Activated CD4-positive, alpha-beta memory T cell treated with anti-CD3 and anti-CD28 coated beads, Interleukin-2, amount 10 ng/mL, durations not matched to agents 7 days and 5 days (primary cell): Measurements from ENCODE around the gene SUB1. TPM values are rescaled to one million over a fixed set of nuclear protein-coding genes. Genes with fewer than 3 reads are reported as not detected.
"Not testable (repeated sequence)": the region's sequence is repeated elsewhere in the genome, so short reads cannot be mapped to it uniquely, and the experiment has no call there.

Source experiments
- CTCF ChIA-PET: fragments of 350-600 bp; sonication (Branson Sonifier 250); formaldehyde crosslinking; loops from one replicate; lab custom pipeline; 2021; ENCODE audit warnings: antibody characterized with exemption, inconsistent platforms; lab: Charles Lee
- POLR2A ChIA-PET: fragments of 350-600 bp; sonication (Branson Sonifier 250); formaldehyde crosslinking; loops from one replicate; lab custom pipeline; 2021; ENCODE audit warnings: antibody characterized with exemption; lab: Charles Lee
- DNase-seq: peaks from one replicate; pipeline ENCODE4 v3.0.0-alpha.2; 2020
- H3K27ac Mint-ChIP-seq: one replicate; pipeline ENCODE4 v1.8.0; 2021; ENCODE audit warnings: mild to moderate bottlenecking, mixed read lengths
- H3K27me3 Mint-ChIP-seq: one replicate; pipeline ENCODE4 v1.8.0; 2021; ENCODE audit warnings: mixed read lengths
- H3K36me3 Mint-ChIP-seq: one replicate; pipeline ENCODE4 v1.8.0; 2021; ENCODE audit warnings: low read depth, mixed read lengths
- H3K4me1 Mint-ChIP-seq: one replicate; pipeline ENCODE4 v1.8.0; 2021; ENCODE audit warnings: mixed read lengths
- H3K4me3 Mint-ChIP-seq: one replicate; pipeline ENCODE4 v1.8.0; 2021; ENCODE audit warnings: mild to moderate bottlenecking, mixed read lengths
- H3K9me3 Mint-ChIP-seq: one replicate; pipeline ENCODE4 v1.8.0; 2021; ENCODE audit warnings: mixed read lengths
- total RNA-seq, 2 experiments: library from RNA; stranded (reverse); gene quantifications; one replicate each; pipeline ENCODE4 v1.2.3, GENCODE V29; 2021

Gene SUB1
- 100 to 1,000 TPM; 603 to 618 TPM for total RNA-seq

GRCh38 chr5:32585446-32586275 is at the start of gene SUB1:
Gene SUB1 (plus strand): TSS chr5:32585557. CDS start chr5:32588513, 2,956 bp downstream.
- Mint-ChIP-seq H3K36me3 (peaks cover 51% of the 10 kb centered on the region), H3K27ac (peak within 1 kb of the TSS; percentile 98), H3K27me3 (no peaks in the 10 kb centered on the region), H3K9me3 (no peaks in the 10 kb centered on the region), H3K4me3 (peak within 1 kb of the TSS; percentile 93), H3K4me1 (peaks cover 72% of the 10 kb centered on the region)
- CTCF ChIA-PET = interaction anchor here (0.9 to 8.6 kb wide), 7 partner anchors 12 to 98 kb away, joined by 3 to 318 read pairs (median 7); no protein-coding TSS in a partner anchor
- POLR2A ChIA-PET = interaction anchor here (0.6 to 7.3 kb wide), 32 partner anchors 8 to 1053 kb away, joined by 3 to 210 read pairs (median 6); partner anchors contain the start of genes C5orf22, DROSHA, GOLPH3 and MTMR12
- peak; percentile 95 for DNase-seq

- ChIA-PET CTCF (interaction anchor here (0.9 to 3.6 kb wide), 4 partner anchors 13 to 54 kb away, joined by 3 to 22 read pairs (median 4); no protein-coding TSS in a partner anchor), POLR2A (interaction anchor here (1.4 to 9.6 kb wide), 2 partner anchors 16 to 47 kb away, joined by 4 to 210 read pairs; partner anchors contain the start of gene SUB1)
- no peak for DNase-seq
- Mint-ChIP-seq H3K27ac (peak overlapping the region; percentile 26), H3K4me1 (peaks cover 91% of the 10 kb centered on the region), H3K27me3 (no peaks in the 10 kb centered on the region), H3K9me3 (no peaks in the 10 kb centered on the region), H3K36me3 (peaks cover 48% of the 10 kb centered on the region), H3K4me3 (no peak overlapping the region)
Observed at GRCh38 chr5:32536246-32536645, 49.1 kb upstream of the SUB1 start.

GRCh38 chr5:32537437-32538029 is 47.8 kb upstream of the SUB1 start:
- peaks cover 51% of the 10 kb centered on the region for H3K36me3 Mint-ChIP-seq
- peak; percentile 21 for DNase-seq
- POLR2A ChIA-PET = interaction anchor here (0.6 to 9.6 kb wide), 12 partner anchors 10 to 903 kb away, joined by 3 to 210 read pairs (median 3); partner anchors contain the start of genes GOLPH3, SUB1 and TARS1
- H3K4me1 Mint-ChIP-seq = peaks cover 90% of the 10 kb centered on the region
- H3K9me3 Mint-ChIP-seq, H3K27me3 Mint-ChIP-seq, H3K4me3 Mint-ChIP-seq: not testable (repeated sequence)
- H3K27ac Mint-ChIP-seq = peak overlapping the region; percentile 82
- CTCF ChIA-PET = interaction anchor here (0.6 to 1.9 kb wide), 8 partner anchors 14 to 223 kb away, joined by 3 to 10 read pairs (median 3); partner anchors contain the start of gene SUB1

GRCh38 chr5:32538031-32538547 is 47.3 kb upstream of the SUB1 start:
- ChIA-PET CTCF (interaction anchor here (0.8 to 1.9 kb wide), 5 partner anchors 38 to 223 kb away, joined by 3 to 10 read pairs (median 3); no protein-coding TSS in a partner anchor), POLR2A (interaction anchor here (0.6 to 9.6 kb wide), 11 partner anchors 9 to 903 kb away, joined by 3 to 210 read pairs (median 3); partner anchors contain the start of genes GOLPH3, SUB1, TARS1 and ZFR)
- peak; percentile 63 for DNase-seq
- Mint-ChIP-seq H3K4me1 (peaks cover 90% of the 10 kb centered on the region), H3K36me3 (peaks cover 51% of the 10 kb centered on the region), H3K27me3 (no peaks in the 10 kb centered on the region), H3K9me3 (no peaks in the 10 kb centered on the region), H3K27ac (peak overlapping the region; percentile 82), H3K4me3 (no peak overlapping the region)

GRCh38 chr5:32539981-32540845 is 45.1 kb upstream of the SUB1 start:
- no peak for DNase-seq
- Mint-ChIP-seq H3K4me1 (peaks cover 77% of the 10 kb centered on the region), H3K27me3 (no peaks in the 10 kb centered on the region), H3K27ac (peak overlapping the region; percentile 36), H3K36me3 (peaks cover 48% of the 10 kb centered on the region), H3K9me3 (no peaks in the 10 kb centered on the region), H3K4me3 (no peak overlapping the region)
- ChIA-PET CTCF (interaction anchor here (2.1 kb wide), 1 partner anchor 50 kb away, joined by 5 read pairs; no protein-coding TSS in a partner anchor), POLR2A (interaction anchor here (3.0 to 3.7 kb wide), 2 partner anchors 8 to 44 kb away, joined by 17 to 52 read pairs; partner anchors contain the start of gene SUB1)

GRCh38 chr5:32541241-32541640 is 44.1 kb upstream of the SUB1 start:
- ChIA-PET POLR2A (interaction anchor here (3.0 to 3.7 kb wide), 2 partner anchors 9 to 43 kb away, joined by 17 to 52 read pairs; partner anchors contain the start of gene SUB1), CTCF (interaction anchor here (1.4 to 2.1 kb wide), 4 partner anchors 10 to 52 kb away, joined by 5 to 7 read pairs (median 6); partner anchors contain the start of gene SUB1)
- Mint-ChIP-seq H3K27ac (peak overlapping the region; percentile 69), H3K27me3 (no peaks in the 10 kb centered on the region), H3K36me3 (peaks cover 46% of the 10 kb centered on the region), H3K4me1 (peaks cover 67% of the 10 kb centered on the region), H3K4me3 (no peak overlapping the region), H3K9me3 (no peaks in the 10 kb centered on the region)
- DNase-seq = no peak

GRCh38 chr5:32542216-32543059 is 42.9 kb upstream of the SUB1 start:
- Mint-ChIP-seq H3K4me1 (peaks cover 56% of the 10 kb centered on the region), H3K9me3 (no peaks in the 10 kb centered on the region), H3K27ac (peak overlapping the region; percentile 97), H3K36me3 (peaks cover 45% of the 10 kb centered on the region), H3K27me3 (no peaks in the 10 kb centered on the region), H3K4me3 (peak overlapping the region; percentile 4)
- DNase-seq = peak; percentile 68
- ChIA-PET CTCF (interaction anchor here (1.2 to 1.8 kb wide), 4 partner anchors 11 to 53 kb away, joined by 5 to 7 read pairs (median 6); partner anchors contain the start of gene SUB1), POLR2A (interaction anchor here (1.0 to 3.7 kb wide), 5 partner anchors 9 to 52 kb away, joined by 3 to 52 read pairs (median 5); partner anchors contain the start of gene SUB1)

GRCh38 chr5:32543291-32543690 is 42.1 kb upstream of the SUB1 start:
- POLR2A ChIA-PET = interaction anchor here (3.7 kb wide), 1 partner anchor 41 kb away, joined by 52 read pairs; the partner anchor contains the start of gene SUB1
- Mint-ChIP-seq H3K27ac (peak overlapping the region; percentile 97), H3K36me3 (peaks cover 46% of the 10 kb centered on the region), H3K4me3 (no peak overlapping the region), H3K27me3 (no peaks in the 10 kb centered on the region), H3K4me1 (peaks cover 48% of the 10 kb centered on the region), H3K9me3 (no peaks in the 10 kb centered on the region)
- DNase-seq = no peak
- CTCF ChIA-PET = interaction anchor here (1.8 to 2.3 kb wide), 2 partner anchors 42 to 53 kb away, joined by 6 to 7 read pairs; partner anchors contain the start of gene SUB1

GRCh38 chr5:32545102-32545800 is 40.1 kb upstream of the SUB1 start:
- no peak overlapping the region for H3K27ac Mint-ChIP-seq
- H3K4me1 Mint-ChIP-seq = peaks cover 30% of the 10 kb centered on the region
- no peak overlapping the region for H3K4me3 Mint-ChIP-seq
- no peaks in the 10 kb centered on the region for H3K9me3 Mint-ChIP-seq
- ChIA-PET CTCF (interaction anchor here (2.3 to 3.0 kb wide), 3 partner anchors 38 to 55 kb away, joined by 6 to 8 read pairs (median 7); no protein-coding TSS in a partner anchor), POLR2A (interaction anchor here (0.9 to 2.0 kb wide), 4 partner anchors 14 to 45 kb away, joined by 3 to 7 read pairs (median 4); partner anchors contain the start of gene SUB1)
- DNase-seq = no peak
- H3K27me3 Mint-ChIP-seq = no peaks in the 10 kb centered on the region
- peaks cover 41% of the 10 kb centered on the region for H3K36me3 Mint-ChIP-seq

GRCh38 chr5:32551194-32551593 is 34.2 kb upstream of the SUB1 start:
- Mint-ChIP-seq H3K9me3 (peaks cover 2% of the 10 kb centered on the region), H3K27me3 (no peaks in the 10 kb centered on the region), H3K4me1 (peaks cover 10% of the 10 kb centered on the region), H3K4me3 (no peak overlapping the region), H3K27ac (no peak overlapping the region), H3K36me3 (peaks cover 56% of the 10 kb centered on the region)
- POLR2A ChIA-PET = interaction anchor here (0.7 to 1.1 kb wide), 3 partner anchors 14 to 33 kb away, joined by 3 to 4 read pairs (median 4); no protein-coding TSS in a partner anchor
- no peak for DNase-seq
- CTCF ChIA-PET = interaction anchor here (1.5 kb wide), 1 partner anchor 39 kb away, joined by 6 read pairs; no protein-coding TSS in a partner anchor
